ENCODE results near the gene TSPAN17.

GRCh38 chr5:176609724-176610434, 37.4 kb upstream of the TSPAN17 start, which contains the start of gene GPRIN1:
- TF ChIP-seq CTCF (IDR thresholded peaks at IDR 0.05) (no peak), POLR2A (IDR thresholded peaks at IDR 0.05) (no peak)
